ENCODE results near the gene TPRX2.
"Not testable (repeated sequence)": the region's sequence is repeated elsewhere in the genome, so short reads cannot be mapped to it uniquely, and the experiment has no call there.

The TPRX2 gene

GRCh38 chr19:47861630-47862029, 2.6 kb downstream of the TPRX2 start:
- in situ Hi-C loops (cut with MboI; ENCODE audit: low pct_unique_long_range_greater_than_20kb, low sequenced_read_pairs, unreplicated experiment) = no loop called here
- TF ChIP-seq, protein P1, sequence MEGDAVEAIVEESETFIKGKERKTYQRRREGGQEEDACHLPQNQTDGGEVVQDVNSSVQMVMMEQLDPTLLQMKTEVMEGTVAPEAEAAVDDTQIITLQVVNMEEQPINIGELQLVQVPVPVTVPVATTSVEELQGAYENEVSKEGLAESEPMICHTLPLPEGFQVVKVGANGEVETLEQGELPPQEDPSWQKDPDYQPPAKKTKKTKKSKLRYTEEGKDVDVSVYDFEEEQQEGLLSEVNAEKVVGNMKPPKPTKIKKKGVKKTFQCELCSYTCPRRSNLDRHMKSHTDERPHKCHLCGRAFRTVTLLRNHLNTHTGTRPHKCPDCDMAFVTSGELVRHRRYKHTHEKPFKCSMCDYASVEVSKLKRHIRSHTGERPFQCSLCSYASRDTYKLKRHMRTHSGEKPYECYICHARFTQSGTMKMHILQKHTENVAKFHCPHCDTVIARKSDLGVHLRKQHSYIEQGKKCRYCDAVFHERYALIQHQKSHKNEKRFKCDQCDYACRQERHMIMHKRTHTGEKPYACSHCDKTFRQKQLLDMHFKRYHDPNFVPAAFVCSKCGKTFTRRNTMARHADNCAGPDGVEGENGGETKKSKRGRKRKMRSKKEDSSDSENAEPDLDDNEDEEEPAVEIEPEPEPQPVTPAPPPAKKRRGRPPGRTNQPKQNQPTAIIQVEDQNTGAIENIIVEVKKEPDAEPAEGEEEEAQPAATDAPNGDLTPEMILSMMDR (IDR thresholded peaks at IDR 0.05; ENCODE audit: extremely low read depth, insufficient read depth, missing control alignments) = no peak

DNA sequence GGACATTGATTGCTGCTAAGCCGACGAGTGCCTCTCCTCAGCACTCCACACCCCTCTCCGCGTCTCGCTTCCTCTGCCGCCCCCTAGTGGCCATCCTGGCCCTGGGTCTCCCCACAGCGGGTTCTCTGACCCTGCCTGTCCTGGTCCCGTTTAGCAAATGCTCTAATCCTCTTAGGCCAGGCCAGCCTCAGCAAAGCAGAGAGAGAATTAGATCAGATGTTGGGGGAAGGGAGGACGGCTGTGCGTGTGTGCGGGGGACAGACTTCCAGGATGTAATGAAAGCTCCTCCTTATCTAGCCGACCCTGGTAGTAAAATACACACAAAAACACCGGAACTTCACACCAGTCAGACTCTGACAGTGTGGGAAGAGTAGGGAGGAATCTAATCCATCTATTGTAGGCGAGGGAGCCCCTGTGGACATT, 4.5 kb downstream of the TPRX2 start:
- DNase-seq (ENCODE audit: low spot score) = peak; percentile 90
- TF ChIP-seq, protein P1 (IDR thresholded peaks at IDR 0.05; ENCODE audit: extremely low read depth, insufficient read depth, missing control alignments) = peak; percentile 94
- in situ Hi-C loops (cut with MboI; ENCODE audit: low pct_unique_long_range_greater_than_20kb, low sequenced_read_pairs, unreplicated experiment) = no loop called here

More at GRCh38 chr19:47861630-47862029, 2.6 kb downstream of the TPRX2 start:
- DNase-seq (ENCODE audit: low spot score) = no peak

GRCh38 chr19:47865166-47865565, 6.1 kb downstream of the TPRX2 start:
- TF ChIP-seq, protein P1 (IDR thresholded peaks at IDR 0.05; ENCODE audit: extremely low read depth, insufficient read depth, missing control alignments) = no peak
- DNase-seq (ENCODE audit: low spot score) = no peak
- in situ Hi-C loops (cut with MboI; ENCODE audit: low pct_unique_long_range_greater_than_20kb, low sequenced_read_pairs, unreplicated experiment) = no loop called here

DNA sequence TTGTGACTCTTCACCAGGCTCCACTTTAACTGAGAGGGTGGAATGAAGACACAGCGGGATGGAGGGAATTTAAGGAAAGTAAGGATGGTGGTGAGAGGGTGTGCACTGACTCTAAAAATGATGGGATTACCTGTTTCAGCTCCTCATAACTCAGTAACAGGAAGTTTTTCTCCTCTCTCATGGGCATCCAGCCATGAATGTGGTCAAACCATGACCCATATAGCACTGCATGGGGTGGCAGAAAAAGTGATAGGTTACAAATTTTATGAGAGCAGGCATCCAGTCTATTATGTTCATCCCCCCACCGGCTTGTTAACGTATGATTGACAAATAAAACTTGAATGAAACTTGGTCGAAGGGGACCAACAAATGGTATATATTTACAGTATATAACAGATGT, 19.9 kb downstream of the TPRX2 start:
- in situ Hi-C loops (cut with MboI; ENCODE audit: low pct_unique_long_range_greater_than_20kb, low sequenced_read_pairs, unreplicated experiment) = no loop called here
- no peak for DNase-seq (ENCODE audit: low spot score)
- TF ChIP-seq, protein P1 (IDR thresholded peaks at IDR 0.05; ENCODE audit: extremely low read depth, insufficient read depth, missing control alignments) = no peak

DNA sequence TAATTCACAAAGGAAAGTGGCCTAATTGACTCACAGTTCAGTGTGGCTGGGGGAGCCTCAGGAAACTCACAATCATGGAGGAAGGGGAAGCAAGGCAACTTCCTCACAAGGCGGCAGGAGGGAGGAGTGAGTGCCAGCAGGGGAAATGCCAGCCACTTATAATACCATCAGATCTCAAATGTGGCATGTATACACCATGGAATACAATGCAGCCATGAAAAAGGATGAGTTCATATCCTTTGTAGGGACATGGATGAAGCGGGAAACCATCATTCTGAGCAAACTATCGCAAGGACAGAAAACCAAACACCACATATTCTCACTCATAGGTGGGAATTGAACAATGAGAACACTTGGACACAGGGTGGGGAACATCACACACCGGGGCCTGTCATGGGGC, 20.4 kb downstream of the TPRX2 start:
- in situ Hi-C loops (cut with MboI; ENCODE audit: low pct_unique_long_range_greater_than_20kb, low sequenced_read_pairs, unreplicated experiment); DNase-seq (ENCODE audit: low spot score): not testable (repeated sequence)

DNA sequence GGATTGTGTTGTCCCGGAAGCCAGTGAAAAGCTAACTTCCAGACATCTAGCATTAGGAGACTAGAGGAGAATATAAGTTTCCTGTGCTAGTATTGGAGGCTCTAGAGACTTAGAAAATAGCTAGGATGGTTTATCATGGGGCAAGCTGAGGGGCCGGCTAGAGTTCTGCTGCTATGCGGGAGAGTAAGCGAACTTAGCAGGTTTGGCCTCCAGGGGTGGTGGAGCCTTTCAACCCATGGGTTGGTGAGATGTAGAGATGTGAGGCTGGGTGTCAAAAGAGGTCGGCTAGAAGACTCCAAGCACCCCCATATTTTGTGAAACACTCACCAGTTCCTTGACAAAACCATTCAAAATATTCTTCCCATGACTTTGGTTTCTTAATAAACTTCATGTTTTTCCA, 22.7 kb downstream of the TPRX2 start:
- TF ChIP-seq, protein P1 (IDR thresholded peaks at IDR 0.05; ENCODE audit: extremely low read depth, insufficient read depth, missing control alignments) = no peak
- DNase-seq (ENCODE audit: low spot score) = no peak
- in situ Hi-C loops (cut with MboI; ENCODE audit: low pct_unique_long_range_greater_than_20kb, low sequenced_read_pairs, unreplicated experiment) = no loop called here

DNA sequence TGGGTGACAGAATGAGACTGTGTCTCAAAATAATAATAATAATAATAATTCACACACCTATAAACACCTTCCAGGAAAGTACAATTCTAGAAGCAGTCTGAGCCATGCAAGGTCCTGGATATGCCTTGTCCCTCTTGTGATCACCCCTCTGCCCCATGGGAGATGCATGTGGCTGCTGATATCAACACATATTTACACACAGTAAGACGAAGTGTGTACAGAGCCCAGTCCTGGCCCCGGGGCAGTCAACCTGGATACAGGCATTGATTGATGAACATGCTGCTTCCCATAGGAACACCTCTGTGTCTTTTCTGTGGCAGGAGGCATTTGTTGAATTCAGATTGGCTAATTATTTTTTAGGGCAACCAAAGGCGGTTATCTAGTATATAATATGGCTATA, 23.9 kb downstream of the TPRX2 start:
- TF ChIP-seq, protein P1 (IDR thresholded peaks at IDR 0.05; ENCODE audit: extremely low read depth, insufficient read depth, missing control alignments) = no peak
- no peak for DNase-seq (ENCODE audit: low spot score)
- in situ Hi-C loops (cut with MboI; ENCODE audit: low pct_unique_long_range_greater_than_20kb, low sequenced_read_pairs, unreplicated experiment) = no loop called here
